K562 (cell line): ENCODE results near the gene ALG12. TPM values are rescaled to one million over a fixed set of nuclear protein-coding genes. Genes with fewer than 3 reads are reported as not detected.
A peak's percentile ranks its signal among the peaks of the same experiment; 100 is the strongest.

Experiments
- BDP1 ChIP-seq: IDR thresholded peaks from 3 replicates; pipeline ENCODE4 v1.6.1; 2011; ENCODE audit not compliant: insufficient read length, insufficient read depth
- CREB3 ChIP-seq: fragments of 450-650 bp; conservative IDR thresholded peaks from 2 replicates; pipeline ENCODE4 v1.6.1; 2016; ENCODE audit warnings: missing genetic modification characterization, low read depth, mild to moderate bottlenecking, missing compliant biosample characterization, moderate library complexity
- CTCFL ChIP-seq: IDR thresholded peaks from 2 replicates; pipeline ENCODE4 v1.6.1; 2011; ENCODE audit warnings: borderline replicate concordance, low read depth, mild to moderate bottlenecking, moderate library complexity, low read length; ENCODE audit not compliant: insufficient read depth, poor library complexity, severe bottlenecking
- E2F6 ChIP-seq, 2 experiments: IDR thresholded peaks; 2 replicates each; pipeline ENCODE4 v1.6.1; 2011; ENCODE audit warnings: borderline replicate concordance in 1 of 2, control low read depth in 1 of 2, low read depth in 1 of 2, low read length in 1 of 2, mild to moderate bottlenecking in 1 of 2, mixed read lengths in 1 of 2, moderate library complexity in 1 of 2; ENCODE audit not compliant: insufficient read depth in 1 of 2, insufficient read length in 1 of 2, poor library complexity in 1 of 2, severe bottlenecking in 1 of 2; ENCODE audit errors: extremely low read depth in 1 of 2
- HNRNPLL ChIP-seq: fragments of 200-400 bp; formaldehyde crosslinking; IDR thresholded peaks from 2 replicates; pipeline ENCODE4 v1.6.1; 2017; ENCODE audit warnings: low read length, low read depth, mild to moderate bottlenecking; ENCODE audit not compliant: poor library complexity, severe bottlenecking
- MAX ChIP-seq: sonication (generic); formaldehyde crosslinking; IDR thresholded peaks from 2 replicates; pipeline ENCODE4 v1.9.0; 2022; ENCODE audit warnings: mild to moderate bottlenecking, missing genetic modification reagents
- NR1H2 ChIP-seq: sonication (generic); formaldehyde crosslinking; IDR thresholded peaks from 2 replicates; pipeline ENCODE4 v1.4.0; 2020; ENCODE audit warnings: mild to moderate bottlenecking, missing genetic modification reagents
- SAFB ChIP-seq: fragments of 200-400 bp; formaldehyde crosslinking; IDR thresholded peaks from 2 replicates; pipeline ENCODE4 v1.6.1; 2017; ENCODE audit warnings: low read depth, low read length, borderline replicate concordance
- TAF1 ChIP-seq: IDR thresholded peaks from 2 replicates; pipeline ENCODE4 v1.6.1; 2011; ENCODE audit warnings: mild to moderate bottlenecking, low read length, moderate library complexity; ENCODE audit not compliant: insufficient read depth, control insufficient read depth, severe bottlenecking; ENCODE audit errors: extremely low read depth
- TGIF2 ChIP-seq: sonication (generic); formaldehyde crosslinking; IDR thresholded peaks from 2 replicates; pipeline ENCODE4 v1.8.1; 2022; ENCODE audit warnings: mild to moderate bottlenecking, missing genetic modification reagents, moderate library complexity
- THAP12 ChIP-seq: fragments of 250-450 bp; sonication (Bioruptor Pico); IDR thresholded peaks from 2 replicates; pipeline ENCODE4 v1.9.0; 2021; ENCODE audit warnings: mild to moderate bottlenecking, inconsistent platforms
- TSHZ1 ChIP-seq: fragments of 250-450 bp; sonication (Bioruptor Pico); IDR thresholded peaks from 2 replicates; pipeline ENCODE4 v1.4.0; 2020; ENCODE audit warnings: mild to moderate bottlenecking, moderate library complexity
- ZZZ3 ChIP-seq: fragments of 450-650 bp; IDR thresholded peaks from 2 replicates; pipeline ENCODE4 v1.6.1; 2016; ENCODE audit warnings: antibody characterized with exemption, mild to moderate bottlenecking, moderate library complexity
- polyA plus RNA-seq, 8 experiments: library from polyadenylated mRNA; depleted of rRNA in 4 of 8; stranded (reverse) in 5 of 8; unstranded in 3 of 8; fragments of >200 nt; fragmentation: Nextera tagmentation in 2 of 8; fragmentation: Illumina TruSeq in 1 of 8; extraction: Ambion mirVana in 2 of 8; extraction: Trizol in 1 of 8; gene quantifications; 2 replicates each; pipeline versions ENCODE4 v1.2.1 to v1.2.3, GENCODE V29; 2011 to 2014; ENCODE audit warnings: inconsistent platforms in 1 of 8, missing spikeins in 1 of 8
- total RNA-seq, 7 experiments: library from RNA; depleted of rRNA in 6 of 7; stranded (reverse); fragments of >200 nt in 6 of 7; fragmentation: Illumina TruSeq in 2 of 7; extraction: Trizol in 2 of 7; gene quantifications; 2 replicates each; pipeline versions ENCODE4 v1.2.1 to v1.2.3, GENCODE V29; 2011 to 2021; ENCODE audit warnings: low replicate concordance in 1 of 7

Gene ALG12
- total and polyA plus RNA-seq, 9 of the 15 experiments (the other 6 are each of a cell fraction or from before 2014, with no cell fraction given) = 0.20 to 8.5 (median 3.4) TPM

- TF ChIP-seq THAP12 (peak; percentile 42; the same call in 1 of the 2 replicates), MAX (CRISPR knock-in tag) (peak; percentile 26; the same call in 1 of the 2 replicates), HNRNPLL (peak; percentile 76), SAFB (no peak), CTCFL (peak; percentile 81), CREB3 (no peak), TAF1 (no peak), ZZZ3 (no peak), NR1H2 (CRISPR knock-in tag) (no peak), TSHZ1 (CRISPR knock-in tag) (no peak), BDP1 (no peak), E2F6 (IDR thresholded peaks at IDR 0.05; ENCODE audit: borderline replicate concordance in 1 of 2, extremely low read depth in 1 of 2, insufficient read depth in 1 of 2, insufficient read length in 1 of 2, low read depth in 1 of 2, low read length in 1 of 2, poor library complexity in 1 of 2, severe bottlenecking in 1 of 2) (peak; percentile 28 to 32), TGIF2 (CRISPR knock-in tag) (no peak)
Measured at GRCh38 chr22:49917974-49918910, at the start of gene ALG12, which contains the start of gene CRELD2 (continued).
